SJCRH30 (cell line): ENCODE data around the gene NOTUM. TPM values are rescaled to one million over a fixed set of nuclear protein-coding genes. Genes with fewer than 3 reads are reported as not detected.

Source experiments
- DNase-seq, 2 experiments: peaks; one replicate each; pipeline ENCODE4 v3.0.0-alpha.2; 2015 to 2020
- H3K27ac ChIP-seq: fragments of 250-450 bp; sonication (Bioruptor Pico); 2 replicates; pipeline ENCODE4 v1.5.1; 2020; ENCODE audit warnings: mild to moderate bottlenecking, moderate library complexity
- H3K27me3 ChIP-seq: fragments of 250-450 bp; sonication (Bioruptor Pico); 2 replicates; pipeline ENCODE4 v1.5.1; 2020; ENCODE audit warnings: mild to moderate bottlenecking, moderate library complexity
- H3K36me3 ChIP-seq: fragments of 250-450 bp; sonication (Bioruptor Pico); 2 replicates; pipeline ENCODE4 v1.5.1; 2020; ENCODE audit warnings: mild to moderate bottlenecking, moderate library complexity
- H3K4me1 ChIP-seq: fragments of 250-450 bp; sonication (Bioruptor Pico); 2 replicates; pipeline ENCODE4 v1.5.1; 2020; ENCODE audit warnings: mild to moderate bottlenecking, moderate library complexity
- H3K4me3 ChIP-seq: fragments of 250-450 bp; sonication (Bioruptor Pico); 2 replicates; pipeline ENCODE4 v1.5.1; 2020; ENCODE audit warnings: mild to moderate bottlenecking, moderate library complexity
- H3K9me3 ChIP-seq: fragments of 250-450 bp; sonication (Bioruptor Pico); replicated peaks from 2 replicates; pipeline ENCODE4 v1.5.1; 2020; ENCODE audit warnings: mild to moderate bottlenecking, moderate library complexity
- total RNA-seq: library from RNA; depleted of rRNA; stranded (reverse); fragments of >200 nt; shearing (Covaris generic); gene quantifications from 2 replicates; pipeline ENCODE4 v1.2.3, GENCODE V29; 2014; rRNA removed

Gene NOTUM
- total RNA-seq, 1 experiment from 2014 or later: 3.3 TPM

- Histone ChIP-seq H3K36me3 (peaks cover 6% of the 10 kb centered on the region), H3K27ac (no peak overlapping the region), H3K4me3 (no peak overlapping the region), H3K4me1 (peaks cover under 1% of the 10 kb centered on the region; the same call in 1 of the 2 replicates), H3K9me3 (no peaks in the 10 kb centered on the region), H3K27me3 (no peaks in the 10 kb centered on the region)
- no peak for DNase-seq
These were observed 56.2 kb downstream of the NOTUM start for GRCh38 chr17:81904600-81905423.

- no peaks in the 10 kb centered on the region for H3K9me3 ChIP-seq
- no peaks in the 10 kb centered on the region for H3K27me3 ChIP-seq
- no peak for DNase-seq
- no peak overlapping the region for H3K27ac ChIP-seq
- H3K36me3 ChIP-seq: peaks cover 7% of the 10 kb centered on the region
- H3K4me1 ChIP-seq: no peaks in the 10 kb centered on the region
- no peak overlapping the region for H3K4me3 ChIP-seq
These were observed 56.9 kb downstream of the NOTUM start for GRCh38 chr17:81903896-81904599.

GRCh38 chr17:81903415-81903831, 57.6 kb downstream of the NOTUM start:
- Histone ChIP-seq H3K27me3 (no peaks in the 10 kb centered on the region), H3K4me3 (no peak overlapping the region), H3K27ac (no peak overlapping the region), H3K4me1 (no peaks in the 10 kb centered on the region), H3K36me3 (peaks cover 8% of the 10 kb centered on the region), H3K9me3 (no peaks in the 10 kb centered on the region)
- DNase-seq: no peak

GRCh38 chr17:81902653-81903414, 58.2 kb downstream of the NOTUM start:
- Histone ChIP-seq H3K27ac (no peak overlapping the region), H3K27me3 (no peaks in the 10 kb centered on the region), H3K4me3 (no peak overlapping the region), H3K4me1 (peaks cover 1% of the 10 kb centered on the region; the same call in 1 of the 2 replicates), H3K36me3 (peaks cover 14% of the 10 kb centered on the region), H3K9me3 (no peaks in the 10 kb centered on the region)
- no peak for DNase-seq

Other genes with a start within 250 kb of the NOTUM start
- gene SLC25A10, start 248.9 kb downstream of the NOTUM start, total RNA-seq: 33.2 and 34.8 TPM in 2 replicates
- gene GCGR, start 157.0 kb downstream of the NOTUM start, total RNA-seq: 0.04 TPM in 1 of 2 replicates, not detected in the other
- 130 and 146 TPM in 2 replicates for gene MCRIP1, start 127.9 kb downstream of the NOTUM start, total RNA-seq
- not detected in 2 replicates for gene PPP1R27, start 126.1 kb downstream of the NOTUM start, total RNA-seq
- gene P4HB, start 100.7 kb downstream of the NOTUM start, total RNA-seq: 558 and 620 TPM in 2 replicates
- gene ARHGDIA, start 89.8 kb downstream of the NOTUM start, total RNA-seq: 201 and 216 TPM in 2 replicates
- 512 and 516 TPM in 2 replicates for gene ALYREF, start 69.6 kb downstream of the NOTUM start, total RNA-seq
- 266 and 312 TPM in 2 replicates for gene ANAPC11, start 69.5 kb downstream of the NOTUM start, total RNA-seq
- gene NPB, start 58.9 kb downstream of the NOTUM start, total RNA-seq: 3.8 and 4.9 TPM in 2 replicates
- 30.2 and 33.0 TPM in 2 replicates for gene PCYT2, start 49.8 kb downstream of the NOTUM start, total RNA-seq
- 20.1 and 23.5 TPM in 2 replicates for gene SIRT7, start 43.0 kb downstream of the NOTUM start, total RNA-seq
- 27.3 and 29.0 TPM in 2 replicates for gene MAFG, start 33.5 kb downstream of the NOTUM start, total RNA-seq
- gene PYCR1, start 23.9 kb downstream of the NOTUM start, total RNA-seq: 152 and 159 TPM in 2 replicates
- gene MYADML2, start 14.0 kb downstream of the NOTUM start, total RNA-seq: 0.81 and 0.85 TPM in 2 replicates
- gene ASPSCR1, start 16.4 kb upstream of the NOTUM start, total RNA-seq: 40.6 and 42.6 TPM in 2 replicates
- 116 and 136 TPM in 2 replicates for gene CENPX, start 61.7 kb upstream of the NOTUM start, total RNA-seq
- 17.3 and 21.3 TPM in 2 replicates for gene LRRC45, start 62.1 kb upstream of the NOTUM start, total RNA-seq
- 17.9 and 20.8 TPM in 2 replicates for gene RAC3, start 70.5 kb upstream of the NOTUM start, total RNA-seq
- gene DCXR, start 76.5 kb upstream of the NOTUM start, total RNA-seq: 110 and 112 TPM in 2 replicates
- gene RFNG, start 90.6 kb upstream of the NOTUM start, total RNA-seq: 21.8 and 26.5 TPM in 2 replicates
- 168 and 176 TPM in 2 replicates for gene GPS1, start 90.7 kb upstream of the NOTUM start, total RNA-seq
- 112 and 126 TPM in 2 replicates for gene DUS1L, start 104.6 kb upstream of the NOTUM start, total RNA-seq
- gene FASN, start 137.0 kb upstream of the NOTUM start, total RNA-seq: 141 and 151 TPM in 2 replicates